HFF-Myc (cell line): ENCODE measurements around the gene FUBP1.
"Not testable (repeated sequence)": the region's sequence is repeated elsewhere in the genome, so short reads cannot be mapped to it uniquely, and the experiment has no call there.

Source experiments
- DNase-seq: peaks from one replicate; pipeline ENCODE4 v3.0.0-alpha.2; 2011; ENCODE audit warnings: low read depth; ENCODE audit errors: extremely low read depth
- H3K4me3 ChIP-seq: replicated peaks from 2 replicates; pipeline ENCODE4 v1.5.1; 2011; ENCODE audit warnings: low read depth, mild to moderate bottlenecking, control low read depth, low read length
- TF ChIP-seq, protein P1 (sequence below): IDR thresholded peaks from 2 replicates; pipeline ENCODE4 v1.5.1; 2012; ENCODE audit warnings: mild to moderate bottlenecking, low read depth, low read length, control low read depth; ENCODE audit errors: missing control alignments

The FUBP1 gene

GRCh38 chr1:77938651-77939050 is 40.2 kb downstream of the FUBP1 start:
- no peak overlapping the region for H3K4me3 ChIP-seq
- TF ChIP-seq, protein P1, sequence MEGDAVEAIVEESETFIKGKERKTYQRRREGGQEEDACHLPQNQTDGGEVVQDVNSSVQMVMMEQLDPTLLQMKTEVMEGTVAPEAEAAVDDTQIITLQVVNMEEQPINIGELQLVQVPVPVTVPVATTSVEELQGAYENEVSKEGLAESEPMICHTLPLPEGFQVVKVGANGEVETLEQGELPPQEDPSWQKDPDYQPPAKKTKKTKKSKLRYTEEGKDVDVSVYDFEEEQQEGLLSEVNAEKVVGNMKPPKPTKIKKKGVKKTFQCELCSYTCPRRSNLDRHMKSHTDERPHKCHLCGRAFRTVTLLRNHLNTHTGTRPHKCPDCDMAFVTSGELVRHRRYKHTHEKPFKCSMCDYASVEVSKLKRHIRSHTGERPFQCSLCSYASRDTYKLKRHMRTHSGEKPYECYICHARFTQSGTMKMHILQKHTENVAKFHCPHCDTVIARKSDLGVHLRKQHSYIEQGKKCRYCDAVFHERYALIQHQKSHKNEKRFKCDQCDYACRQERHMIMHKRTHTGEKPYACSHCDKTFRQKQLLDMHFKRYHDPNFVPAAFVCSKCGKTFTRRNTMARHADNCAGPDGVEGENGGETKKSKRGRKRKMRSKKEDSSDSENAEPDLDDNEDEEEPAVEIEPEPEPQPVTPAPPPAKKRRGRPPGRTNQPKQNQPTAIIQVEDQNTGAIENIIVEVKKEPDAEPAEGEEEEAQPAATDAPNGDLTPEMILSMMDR: no peak
- no peak for DNase-seq

DNA sequence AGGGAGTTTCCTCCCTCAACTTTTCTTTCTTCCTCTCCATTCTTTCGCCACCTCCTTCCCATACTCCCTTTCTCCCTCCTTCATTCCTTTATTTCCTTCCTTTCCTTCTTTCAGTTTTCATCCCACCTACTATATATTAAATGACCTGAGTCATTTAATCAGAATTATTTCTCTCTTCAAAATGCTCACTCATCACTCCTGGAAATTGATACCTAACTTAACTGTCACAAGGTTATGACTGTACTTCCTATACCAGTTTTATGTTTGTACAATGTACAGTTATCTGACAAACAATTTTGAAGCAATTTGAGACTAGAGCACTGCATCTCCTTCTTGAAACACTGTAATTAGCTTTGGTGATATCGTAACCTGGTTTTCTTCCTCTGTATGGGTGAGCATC is 49.1 kb downstream of the FUBP1 start:
- H3K4me3 ChIP-seq: no peak overlapping the region
- TF ChIP-seq, protein P1: no peak
- no peak for DNase-seq

DNA sequence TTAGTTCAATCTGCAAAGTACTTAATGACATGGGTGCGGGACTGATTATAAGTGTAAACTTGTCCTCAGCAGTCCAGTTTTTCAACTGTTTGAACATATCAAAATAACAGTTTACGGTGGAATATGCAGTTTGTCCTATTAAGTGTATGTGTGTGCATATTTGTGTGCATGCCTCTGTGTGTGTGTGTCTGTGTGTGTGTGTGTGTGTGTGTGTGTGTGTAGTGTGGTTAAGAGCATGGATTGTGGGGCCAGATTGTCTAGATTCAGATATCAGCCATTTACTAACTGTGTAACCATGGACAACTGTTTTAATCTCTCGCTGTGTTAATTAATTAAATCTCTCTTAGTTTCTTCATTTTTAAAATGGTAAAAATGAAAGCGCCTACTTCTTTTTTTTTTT is 51.5 kb downstream of the FUBP1 start:
- TF ChIP-seq, protein P1: no peak
- DNase-seq: no peak
- no peak overlapping the region for H3K4me3 ChIP-seq

GRCh38 chr1:77926561-77927357 is 52.1 kb downstream of the FUBP1 start:
- TF ChIP-seq, protein P1: no peak
- H3K4me3 ChIP-seq: no peak overlapping the region
- no peak for DNase-seq

DNA sequence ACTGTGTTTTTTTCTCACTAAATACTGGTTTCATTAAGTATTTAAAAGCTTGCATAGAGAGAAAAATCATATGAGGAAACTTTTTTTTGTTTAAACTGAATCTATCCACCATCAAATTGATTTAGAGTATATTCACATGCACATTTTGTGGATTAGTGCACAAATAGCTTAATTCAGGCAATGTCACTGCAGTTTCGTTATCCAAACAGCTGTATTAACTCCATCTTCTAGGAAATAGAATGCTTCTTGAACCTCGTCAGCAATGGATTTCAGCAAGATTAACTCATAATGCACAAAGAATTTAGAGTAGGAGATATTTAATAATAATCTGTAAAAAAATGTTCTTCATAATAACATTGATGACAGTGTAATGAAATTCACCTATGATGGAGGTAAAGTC is 52.9 kb downstream of the FUBP1 start:
- TF ChIP-seq, protein P1: no peak
- no peak overlapping the region for H3K4me3 ChIP-seq
- DNase-seq: no peak

DNA sequence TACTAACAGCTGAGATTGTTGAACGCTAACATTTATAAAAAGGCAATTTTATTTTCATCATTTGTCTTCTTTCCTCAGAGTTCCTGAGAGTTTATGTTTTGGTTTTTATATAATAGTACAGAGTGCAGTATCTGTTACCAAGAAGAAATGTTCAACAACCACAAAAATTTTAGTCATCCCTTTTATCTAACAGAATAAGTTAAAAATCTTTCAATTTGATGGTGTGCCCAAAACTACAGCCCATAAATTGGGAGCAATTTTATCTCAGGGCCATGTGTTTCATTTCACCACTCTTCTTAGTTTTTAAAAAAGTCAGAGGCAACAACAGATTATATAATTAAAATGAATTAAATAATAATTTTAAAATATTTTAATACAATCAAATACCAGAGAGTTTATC is 53.4 kb downstream of the FUBP1 start:
- no peak for DNase-seq
- no peak overlapping the region for H3K4me3 ChIP-seq
- TF ChIP-seq, protein P1: no peak

DNA sequence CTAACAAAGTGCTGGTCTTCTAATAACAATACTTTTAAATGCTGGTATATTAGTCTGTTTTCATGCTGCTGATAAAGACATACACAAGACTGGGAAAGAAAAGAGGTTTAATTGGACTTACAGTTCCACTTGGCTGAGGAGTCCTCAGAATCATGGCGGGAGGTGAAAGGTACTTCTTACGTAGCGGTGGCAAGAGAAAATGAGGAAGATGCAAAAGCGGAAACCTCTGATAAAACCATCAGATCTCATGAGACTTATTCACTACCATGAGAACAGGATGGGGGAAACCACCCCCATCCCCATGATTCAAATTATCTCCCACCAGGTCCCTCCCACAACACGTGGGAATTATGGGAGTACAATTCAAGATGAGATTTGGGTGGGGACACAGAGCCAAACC is 60.0 kb downstream of the FUBP1 start:
- not testable (repeated sequence) for DNase-seq, H3K4me3 ChIP-seq
